GM18867 (cell line): Measurements from ENCODE around the gene DHX34.
"Not testable (repeated sequence)": the region's sequence is repeated elsewhere in the genome, so short reads cannot be mapped to it uniquely, and the experiment has no call there.

ENCODE experiments used
- ATAC-seq: cut with Tn5 transposase; IDR thresholded peaks from one replicate; pipeline ENCODE4 v1.9.1; 2021; ENCODE audit warnings: mild to moderate bottlenecking, moderate library complexity; ENCODE audit not compliant: unreplicated experiment

The DHX34 gene

DNA sequence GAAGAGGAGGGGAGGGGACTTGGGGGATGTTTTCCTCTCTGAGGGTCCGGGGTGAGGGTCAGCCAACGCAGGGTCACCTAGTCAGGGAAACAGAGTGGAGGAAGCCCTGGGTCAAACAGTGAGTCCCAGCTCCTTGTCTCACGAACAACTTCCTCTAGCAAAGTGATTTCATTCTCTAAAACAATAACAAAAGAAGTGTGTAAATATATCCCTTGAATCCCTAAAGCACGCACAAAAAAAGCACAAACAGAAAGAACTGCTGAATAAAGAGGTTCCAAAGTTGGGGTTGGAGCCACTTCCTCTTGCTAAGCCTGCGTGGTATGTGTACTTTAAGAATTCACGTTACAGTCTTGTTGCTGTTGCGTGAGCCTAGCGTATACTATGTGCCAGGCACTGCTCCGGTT lies 18.6 kb upstream of the DHX34 start:
- ATAC-seq: no peak

DNA sequence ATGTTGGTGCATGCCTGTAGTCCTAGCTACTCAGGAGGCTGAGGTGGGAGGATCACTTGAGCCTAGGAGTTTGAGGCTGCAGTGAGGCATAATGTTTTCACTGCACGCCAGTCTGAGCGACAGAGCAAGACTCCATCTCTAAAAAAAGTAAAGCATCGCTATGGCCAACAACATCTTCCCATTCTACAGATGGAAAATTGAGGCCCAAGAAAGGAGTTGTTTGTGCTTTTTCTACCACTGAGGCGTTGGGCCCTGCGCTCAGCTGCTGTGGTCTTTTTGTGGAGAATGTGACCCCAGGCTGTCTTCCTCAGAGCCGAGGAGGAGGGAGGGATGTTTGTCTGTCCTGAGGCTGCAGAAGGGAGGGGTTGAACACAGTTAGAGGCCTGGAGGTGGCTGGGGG lies 17.6 kb upstream of the DHX34 start:
- ATAC-seq: no peak

DNA sequence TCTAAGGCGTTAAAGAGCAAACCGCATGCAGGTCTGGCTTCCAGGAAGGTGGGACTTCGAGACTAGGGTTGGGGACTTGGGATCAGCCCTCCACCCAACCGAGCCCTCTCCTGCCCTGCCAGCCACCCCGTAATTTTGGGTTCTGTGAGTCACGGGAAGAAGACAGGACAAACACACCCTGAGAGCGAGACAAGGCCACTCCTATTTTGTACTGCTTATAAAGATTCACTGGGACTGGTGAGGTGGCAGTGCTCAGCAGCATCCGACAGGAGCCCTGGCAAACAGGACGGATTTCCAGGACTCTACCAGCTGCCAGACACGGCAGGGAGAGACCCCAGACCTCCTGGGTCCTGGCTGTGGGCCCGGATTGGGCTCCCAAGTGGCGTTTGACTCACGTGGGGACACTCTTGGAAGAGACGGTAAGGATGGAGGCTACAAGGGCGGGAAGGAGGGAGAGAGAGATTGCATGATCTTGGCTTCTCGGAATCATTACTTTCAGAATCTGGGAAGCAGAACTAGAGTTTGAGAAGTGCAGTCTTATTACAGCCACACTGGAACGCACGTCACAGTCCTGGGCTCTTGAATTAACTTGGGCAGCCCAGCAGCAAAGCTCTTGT lies 17.1 kb upstream of the DHX34 start, which contains the start of gene C5AR2:
TSS of gene C5AR2 (plus strand) at position 245 of the 617 bp plus-strand sequence. CDS start 8,625 bp downstream, outside the sequence.
- ATAC-seq: no peak

DNA sequence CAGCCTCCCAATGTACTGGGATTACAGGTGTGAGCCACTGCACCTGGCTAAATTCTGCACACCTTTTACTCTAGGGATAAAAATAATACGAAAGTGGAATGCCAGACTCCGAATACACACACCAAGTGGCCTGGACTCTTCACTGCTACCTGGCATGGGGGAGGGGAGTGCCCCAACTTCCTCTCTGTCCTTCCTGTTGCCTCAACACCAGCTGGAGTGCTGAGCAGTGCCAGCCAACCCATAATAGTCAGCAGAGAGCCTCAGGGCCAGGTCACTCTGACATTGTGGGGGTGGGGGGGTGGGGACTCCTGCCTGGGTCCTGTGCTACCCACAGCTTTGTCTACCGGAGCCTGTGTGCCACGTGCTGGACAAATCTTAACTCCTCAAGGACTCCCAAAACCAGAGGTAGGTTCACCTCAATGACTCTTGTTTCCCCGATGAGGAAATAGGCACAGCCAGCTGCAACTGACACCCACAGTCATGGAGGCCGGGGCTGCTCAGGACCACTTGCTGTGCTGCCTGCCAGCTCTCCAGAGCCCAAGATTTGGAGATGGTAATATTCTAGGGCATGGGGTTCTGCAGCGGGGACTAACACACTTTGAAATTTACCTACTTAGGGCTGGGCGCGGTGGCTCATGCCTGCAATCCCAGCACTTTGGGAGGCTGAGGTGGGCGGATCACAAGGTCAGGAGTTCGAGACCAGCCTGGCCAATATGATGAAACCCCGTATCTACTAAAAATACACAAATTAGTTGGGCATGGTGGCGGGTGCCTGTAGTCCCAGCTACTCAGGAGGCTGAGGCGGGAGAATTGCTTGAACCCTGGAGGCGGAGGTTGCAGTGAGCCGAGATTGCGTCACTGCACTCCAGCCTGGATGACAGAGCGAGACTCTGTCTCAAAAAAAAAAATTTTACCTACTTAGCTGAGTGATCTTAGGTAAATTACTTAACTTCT lies 12.1 kb upstream of the DHX34 start:
- not testable (repeated sequence) for ATAC-seq

DNA sequence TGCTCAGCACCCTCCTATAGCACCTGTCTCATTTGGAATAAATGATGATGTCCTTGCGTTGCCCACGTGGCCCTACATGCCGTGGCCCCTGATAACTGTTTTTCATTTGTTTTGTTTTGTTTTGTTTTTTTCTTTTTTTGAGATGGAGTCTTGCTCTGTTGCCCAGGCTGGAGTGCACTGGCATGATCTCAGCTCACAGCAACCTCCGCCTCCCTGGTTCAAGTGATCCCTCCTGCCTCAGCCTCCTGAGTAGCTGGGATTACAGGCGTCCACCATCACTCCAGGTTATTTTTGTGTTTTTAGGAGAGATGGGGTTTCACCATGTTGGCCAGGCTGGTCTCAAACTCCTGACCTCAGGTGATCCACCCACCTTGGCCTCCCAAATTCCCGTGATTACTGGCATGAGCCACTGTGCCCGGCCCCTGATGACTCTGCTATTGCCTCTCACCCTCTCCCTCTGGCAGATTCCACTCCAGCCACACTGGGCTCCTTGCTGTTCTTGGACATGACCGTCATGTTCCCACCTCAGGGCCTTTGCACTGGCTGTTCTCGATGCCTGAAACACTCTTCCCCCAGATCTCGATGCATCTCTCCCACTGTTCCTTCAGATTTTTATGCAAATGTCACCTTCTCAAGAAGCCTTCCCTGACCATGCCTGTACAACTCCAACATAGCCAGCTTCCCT lies 9.8 kb upstream of the DHX34 start:
- no peak for ATAC-seq

DNA sequence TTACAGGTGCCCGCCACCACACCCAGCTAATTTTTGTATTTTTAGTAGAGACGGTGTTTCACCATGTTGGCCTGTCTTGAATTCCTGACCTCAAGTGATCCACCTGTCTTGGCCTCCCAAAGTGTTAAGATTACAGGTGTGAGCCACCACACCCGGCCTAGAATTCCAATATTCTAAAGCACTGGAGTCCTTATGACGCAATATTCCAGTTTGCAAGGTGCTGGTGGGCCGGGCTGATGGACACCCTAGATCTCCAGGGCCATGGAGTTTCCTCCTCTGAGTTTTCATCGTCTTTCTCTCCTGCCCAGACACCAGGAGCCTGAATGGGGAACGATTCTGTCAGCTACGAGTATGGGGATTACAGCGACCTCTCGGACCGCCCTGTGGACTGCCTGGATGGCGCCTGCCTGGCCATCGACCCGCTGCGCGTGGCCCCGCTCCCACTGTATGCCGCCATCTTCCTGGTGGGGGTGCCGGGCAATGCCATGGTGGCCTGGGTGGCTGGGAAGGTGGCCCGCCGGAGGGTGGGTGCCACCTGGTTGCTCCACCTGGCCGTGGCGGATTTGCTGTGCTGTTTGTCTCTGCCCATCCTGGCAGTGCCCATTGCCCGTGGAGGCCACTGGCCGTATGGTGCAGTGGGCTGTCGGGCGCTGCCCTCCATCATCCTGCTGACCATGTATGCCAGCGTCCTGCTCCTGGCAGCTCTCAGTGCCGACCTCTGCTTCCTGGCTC lies 8.5 kb upstream of the DHX34 start:
- no peak for ATAC-seq

DNA sequence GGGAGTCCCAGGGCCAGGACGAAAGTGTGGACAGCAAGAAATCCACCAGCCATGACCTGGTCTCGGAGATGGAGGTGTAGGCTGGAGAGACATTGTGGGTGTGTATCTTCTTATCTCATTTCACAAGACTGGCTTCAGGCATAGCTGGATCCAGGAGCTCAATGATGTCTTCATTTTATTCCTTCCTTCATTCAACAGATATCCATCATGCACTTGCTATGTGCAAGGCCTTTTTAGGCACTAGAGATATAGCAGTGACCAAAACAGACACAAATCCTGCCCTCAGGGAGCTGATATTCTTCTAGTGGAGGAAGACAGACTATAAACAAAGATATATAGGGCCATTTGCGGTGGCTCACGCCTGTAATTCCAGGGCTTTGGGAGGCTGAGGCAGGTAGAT lies 7.4 kb upstream of the DHX34 start:
- no peak for ATAC-seq

DNA sequence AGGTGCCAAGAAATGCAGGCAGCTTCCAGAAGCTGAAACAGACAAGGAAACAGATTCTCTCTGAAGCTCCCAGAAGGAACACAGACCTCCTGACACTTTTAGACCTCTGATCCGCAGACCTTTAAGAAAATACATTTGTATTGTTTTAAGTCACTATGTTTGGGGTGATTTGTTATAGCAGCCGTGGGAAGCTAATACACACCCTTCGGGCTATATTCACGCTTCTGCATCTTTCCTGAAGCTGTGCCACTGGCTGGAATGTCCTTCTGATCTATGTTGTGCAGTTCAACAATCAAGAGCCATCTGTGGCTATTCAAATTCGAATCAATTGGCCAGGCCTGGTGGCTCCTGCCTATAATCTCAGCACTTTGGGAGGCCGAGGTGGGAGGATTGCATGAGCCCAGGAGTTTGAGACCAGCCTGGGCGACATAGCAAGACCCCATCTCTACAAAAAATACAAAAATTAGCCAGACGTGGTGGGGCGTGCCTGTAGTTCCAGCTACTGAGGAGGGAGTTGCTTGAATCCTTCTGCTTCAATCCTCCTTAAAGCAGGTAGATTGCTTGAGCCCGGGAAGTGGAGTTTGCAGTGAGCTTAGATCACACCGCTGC lies 5.8 kb upstream of the DHX34 start:
- no peak for ATAC-seq

DNA sequence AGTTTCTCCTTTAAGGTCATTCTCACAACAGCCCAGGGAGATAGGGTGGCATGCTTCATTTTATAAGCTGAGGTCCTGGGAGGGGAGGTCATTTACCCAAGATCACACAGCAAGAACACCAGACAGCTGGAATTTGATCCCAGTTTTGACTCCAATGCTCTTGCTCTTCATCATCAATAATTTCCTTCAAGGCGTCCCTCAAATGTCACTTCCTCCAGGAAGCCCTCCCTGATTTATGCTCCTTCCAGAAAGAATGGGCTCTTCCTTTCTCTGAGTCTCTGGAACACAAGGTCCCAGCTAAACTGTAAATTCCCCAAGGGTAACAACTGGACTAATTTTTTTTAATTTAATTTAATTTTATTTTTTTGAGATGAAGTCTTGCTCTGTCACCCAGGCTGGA lies 4.7 kb upstream of the DHX34 start:
- no peak for ATAC-seq

DNA sequence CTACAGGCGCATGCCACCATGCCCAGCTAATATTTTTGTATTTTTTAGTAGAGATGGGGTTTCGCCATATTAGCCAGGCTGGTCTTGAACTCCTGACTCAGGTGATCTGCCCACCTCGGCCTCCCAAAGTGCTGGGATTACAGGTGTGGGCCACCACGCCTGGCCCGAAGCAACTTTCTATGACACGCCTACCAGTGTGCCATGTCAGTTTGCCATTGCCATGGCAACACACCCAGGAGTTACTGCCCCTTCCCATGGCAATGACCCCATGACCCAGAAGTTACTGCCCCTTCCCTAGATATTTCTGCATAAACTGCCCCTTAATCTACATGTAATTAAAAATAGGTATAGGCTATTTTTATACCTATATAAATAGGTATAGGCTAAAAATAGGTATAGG lies 3.1 kb upstream of the DHX34 start:
- ATAC-seq: not testable (repeated sequence)

DNA sequence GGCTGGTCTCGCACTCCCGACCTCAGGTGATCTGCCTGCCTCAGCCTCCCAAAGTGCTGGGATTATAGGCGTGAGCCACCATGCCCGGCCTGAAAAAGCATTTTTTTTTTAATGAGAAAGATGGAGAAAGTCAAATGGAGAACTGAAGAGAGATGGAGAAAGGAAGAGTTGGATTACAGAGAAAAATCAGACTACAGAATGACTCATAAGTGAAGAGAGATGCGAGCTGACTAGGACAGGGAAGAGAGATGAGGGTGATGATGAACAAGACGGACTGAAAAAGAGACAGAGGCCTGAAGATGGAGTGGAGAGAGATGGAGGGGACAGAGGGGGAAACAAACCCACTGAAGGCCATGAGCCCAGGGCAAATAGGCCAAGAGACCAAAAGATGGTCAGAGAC lies 1.5 kb downstream of the DHX34 start:
- ATAC-seq: no peak

DNA sequence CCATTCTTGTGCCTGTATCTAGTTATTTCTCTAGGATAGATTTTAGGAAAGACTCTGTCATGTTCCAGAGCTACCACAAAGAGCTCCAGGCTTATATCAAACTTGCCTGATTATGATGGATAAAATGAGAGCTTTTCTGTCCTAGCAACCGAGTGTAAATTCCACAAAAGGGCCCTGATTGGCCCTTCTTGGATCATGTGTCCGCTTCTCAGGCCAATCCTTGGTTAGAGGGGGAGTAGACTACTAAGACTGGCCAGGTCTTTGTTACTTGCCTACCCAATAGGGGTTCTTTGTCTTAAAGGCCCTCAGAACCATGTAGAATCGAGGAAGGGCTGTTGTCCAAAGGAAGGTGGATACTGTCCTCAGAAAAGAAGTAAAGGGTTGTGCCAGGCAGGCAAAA lies 2.4 kb downstream of the DHX34 start:
- no peak for ATAC-seq

DNA sequence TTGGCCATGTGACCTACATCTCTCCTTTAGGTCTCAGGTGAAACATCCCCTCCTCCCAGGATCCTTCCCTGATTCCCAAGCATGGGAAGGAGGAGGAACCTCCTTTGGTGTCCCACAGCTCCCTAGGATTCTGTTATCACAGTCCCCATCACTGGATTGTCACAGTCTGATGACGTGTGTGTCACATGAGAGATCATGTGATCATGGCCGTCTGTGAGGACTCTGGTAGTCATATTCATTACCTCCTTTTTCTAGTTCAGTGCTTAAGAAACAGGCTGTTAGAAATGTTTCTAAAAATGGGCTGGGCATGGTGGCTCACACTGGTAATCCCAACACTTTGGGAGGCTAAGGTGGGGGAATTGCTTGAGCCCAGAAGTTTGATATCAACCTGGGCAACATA lies 3.0 kb downstream of the DHX34 start:
- ATAC-seq: no peak

DNA sequence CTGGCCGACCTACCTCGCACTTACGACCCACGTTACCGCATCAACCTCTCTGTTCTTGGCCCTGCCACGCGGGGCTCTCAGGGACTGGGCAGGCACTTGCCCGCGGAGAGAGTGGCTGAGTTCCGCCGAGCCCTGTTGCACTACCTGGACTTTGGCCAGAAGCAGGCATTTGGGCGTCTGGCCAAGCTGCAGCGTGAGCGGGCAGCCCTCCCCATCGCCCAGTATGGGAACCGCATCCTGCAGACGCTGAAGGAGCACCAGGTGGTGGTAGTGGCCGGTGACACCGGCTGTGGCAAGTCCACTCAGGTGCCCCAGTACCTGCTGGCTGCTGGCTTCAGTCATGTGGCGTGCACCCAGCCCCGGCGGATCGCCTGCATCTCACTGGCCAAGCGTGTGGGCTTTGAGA lies 4.2 kb downstream of the DHX34 start:
- ATAC-seq: no peak

DNA sequence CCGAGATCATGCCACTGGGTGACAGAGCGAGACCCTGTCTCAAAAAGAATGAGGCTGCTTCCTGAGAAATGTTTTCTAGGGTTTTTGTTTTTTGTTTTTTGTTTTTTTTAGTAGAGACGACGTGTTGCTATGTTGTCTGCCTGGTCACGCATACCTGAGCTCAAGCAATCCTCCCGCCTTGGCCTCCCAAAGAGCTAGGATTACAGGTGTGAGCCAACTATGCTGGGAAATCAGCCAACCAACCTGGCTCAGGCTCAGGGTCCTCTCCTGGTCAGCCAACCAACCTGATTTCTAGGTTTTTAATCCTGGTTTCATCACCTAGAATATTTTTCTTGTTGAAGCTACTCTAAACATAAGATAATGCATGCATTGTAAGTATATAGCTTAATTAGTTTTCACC lies 7.8 kb downstream of the DHX34 start:
- ATAC-seq: no peak

DNA sequence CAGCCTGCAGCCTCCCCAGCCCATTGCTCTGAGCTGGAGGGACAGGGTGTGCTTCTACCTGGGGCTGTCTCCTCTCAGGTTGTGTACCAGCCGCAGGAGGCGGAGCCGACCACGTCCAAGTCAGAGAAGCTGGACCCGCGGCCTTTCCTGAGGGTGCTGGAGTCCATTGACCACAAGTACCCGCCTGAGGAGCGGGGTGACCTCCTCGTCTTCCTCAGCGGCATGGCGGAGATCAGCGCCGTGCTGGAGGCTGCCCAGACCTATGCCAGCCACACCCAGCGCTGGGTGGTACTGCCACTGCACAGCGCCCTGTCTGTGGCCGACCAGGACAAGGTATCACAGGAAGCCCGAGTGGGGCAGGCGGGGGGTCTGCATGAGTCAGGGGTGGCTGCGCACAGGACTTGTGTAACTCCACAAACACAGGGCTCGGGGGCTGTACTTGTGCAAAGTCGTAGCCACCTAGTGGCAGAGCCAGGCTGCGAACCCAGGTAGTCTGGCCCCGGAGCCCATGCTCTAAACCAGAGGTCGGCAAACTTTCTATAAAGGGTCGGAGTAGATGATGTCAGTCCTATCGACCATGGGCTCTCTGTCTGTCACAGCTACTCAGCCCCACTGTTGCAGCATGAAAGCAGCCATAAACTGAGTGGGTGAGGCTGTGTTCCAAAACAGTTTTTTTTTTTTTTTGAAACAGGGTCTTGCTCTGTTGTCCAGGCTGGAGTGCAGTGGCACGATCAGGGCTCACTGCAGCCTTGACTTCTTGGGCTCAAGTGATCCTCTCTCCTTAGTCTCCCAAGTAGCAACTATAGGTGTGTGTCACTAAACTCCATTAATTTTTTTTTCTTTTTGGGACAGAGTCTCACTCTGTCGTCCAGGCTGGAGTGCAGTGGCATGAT lies 8.9 kb downstream of the DHX34 start:
- no peak for ATAC-seq

DNA sequence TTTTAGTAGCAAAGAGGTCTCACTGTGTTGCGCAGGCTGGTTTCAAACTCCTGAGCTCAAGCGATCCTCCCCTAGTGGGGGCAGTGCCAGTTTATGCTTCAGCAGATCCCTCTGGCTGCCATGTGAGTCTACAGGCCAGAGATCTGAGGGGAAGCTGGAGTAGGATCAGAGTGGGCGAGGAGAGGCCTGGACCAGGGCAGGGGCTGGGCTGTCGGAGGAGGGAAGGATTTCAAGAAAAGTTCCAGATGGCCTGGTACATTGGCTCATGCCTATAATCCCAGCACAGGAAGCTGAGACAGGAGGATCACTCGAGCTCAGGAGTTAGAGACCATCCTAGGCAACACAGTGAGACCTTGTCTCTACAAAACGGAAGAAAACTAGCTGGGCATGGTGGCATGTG lies 9.8 kb downstream of the DHX34 start:
- ATAC-seq: no peak

DNA sequence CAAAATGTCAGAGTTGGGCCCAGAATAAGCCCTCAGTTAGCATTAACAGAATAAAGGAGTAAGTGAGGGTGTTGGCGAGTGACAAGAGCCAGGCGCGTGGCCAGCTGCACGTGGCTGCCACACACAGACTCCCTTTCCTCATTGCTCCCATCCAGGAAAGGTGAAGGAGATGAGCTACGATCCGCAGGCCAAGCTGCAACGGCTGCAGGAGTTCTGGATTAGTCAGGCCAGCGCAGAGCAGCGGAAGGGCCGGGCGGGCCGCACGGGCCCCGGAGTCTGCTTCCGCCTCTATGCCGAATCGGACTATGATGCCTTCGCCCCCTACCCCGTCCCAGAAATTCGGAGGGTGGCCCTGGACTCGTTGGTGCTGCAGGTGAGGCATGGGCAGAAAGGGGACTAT lies 13.2 kb downstream of the DHX34 start:
- ATAC-seq: no peak

DNA sequence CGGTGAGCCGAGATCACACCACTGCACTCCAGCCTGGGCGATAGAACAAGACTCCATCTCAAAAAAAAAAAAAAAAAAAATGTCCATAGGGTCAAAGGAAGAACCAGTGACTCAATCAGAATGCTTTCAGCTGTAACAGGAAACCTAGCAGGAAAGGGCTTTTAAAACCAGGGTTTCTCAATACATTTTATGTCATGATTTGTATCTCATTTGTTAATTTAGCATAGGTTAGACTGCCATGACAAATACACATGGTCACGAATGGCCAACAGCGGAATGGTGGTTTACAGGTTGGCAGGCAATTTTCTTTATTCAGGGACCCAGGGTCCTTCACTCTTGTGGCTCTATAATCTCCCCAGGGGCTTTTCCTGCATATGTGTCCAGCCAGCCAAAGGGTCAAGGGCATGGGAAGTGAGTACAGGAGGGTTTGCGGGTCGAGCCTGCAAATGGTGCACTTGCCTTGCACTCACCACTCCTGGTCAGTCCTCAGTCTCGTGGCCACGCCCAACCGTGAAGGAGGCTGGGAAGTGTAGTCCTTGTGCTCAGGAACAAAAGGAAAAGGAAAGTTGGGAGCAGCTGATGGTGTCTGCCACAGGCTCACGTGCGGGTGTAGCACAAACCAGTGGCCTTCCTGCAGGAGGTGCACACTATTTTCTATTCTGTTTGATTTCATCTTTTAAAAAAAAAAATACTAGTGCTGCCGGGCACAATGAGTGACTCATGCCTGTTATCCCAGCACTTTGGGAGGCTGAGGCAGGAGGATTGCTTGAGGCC lies 14.8 kb downstream of the DHX34 start:
- ATAC-seq: no peak
